IPS DF 6.9 (cell line): Measurements from ENCODE around the gene EWSR1.

Experiments
- DNase-seq: peaks from one replicate; pipeline ENCODE4 v3.0.0-alpha.2; 2013; ENCODE audit warnings: low read depth, low spot score
- H3K27ac ChIP-seq: one replicate; pipeline ENCODE4 v1.5.1; 2013; ENCODE audit warnings: low read length, control low read depth
- H3K27me3 ChIP-seq: 2 replicates; pipeline ENCODE4 v1.6.1; 2013; ENCODE audit warnings: mild to moderate bottlenecking, low read length; ENCODE audit not compliant: control insufficient read depth, insufficient read depth
- H3K36me3 ChIP-seq: 2 replicates; pipeline ENCODE4 v1.6.1; 2013; ENCODE audit warnings: low read length; ENCODE audit not compliant: control insufficient read depth, insufficient read depth
- H3K4me1 ChIP-seq: 2 replicates; pipeline ENCODE4 v1.6.1; 2013; ENCODE audit warnings: low read length; ENCODE audit not compliant: control insufficient read depth, insufficient read depth
- H3K4me3 ChIP-seq: 2 replicates; pipeline ENCODE4 v1.5.1; 2013; ENCODE audit warnings: mild to moderate bottlenecking, low read length
- H3K9me3 ChIP-seq: 2 replicates; pipeline ENCODE4 v1.6.1; 2013; ENCODE audit warnings: low read length, inconsistent platforms; ENCODE audit not compliant: control insufficient read depth, insufficient read depth
- WGBS: extraction: QIAGEN DNeasy Blood & Tissue Kit; methylation state at CpG from one replicate; pipeline ENCODE4 v1.1.7; 2013; ENCODE audit warnings: mixed read lengths, missing lambda C conversion rate; ENCODE audit not compliant: insufficient read length, insufficient coverage; 5-methylcytosine and 5-hydroxymethylcytosine counted together

The EWSR1 gene

GRCh38 chr22:29330753-29331152, 62.7 kb downstream of the EWSR1 start:
- Histone ChIP-seq H3K36me3 (peaks cover 18% of the 10 kb centered on the region), H3K27ac (no peak overlapping the region), H3K4me3 (no peak overlapping the region), H3K27me3 (no peaks in the 10 kb centered on the region), H3K4me1 (no peaks in the 10 kb centered on the region), H3K9me3 (no peaks in the 10 kb centered on the region)
- WGBS: no CpG with 5 or more reads among the region's 9 CpGs
- no peak for DNase-seq

GRCh38 chr22:29331213-29331612, 63.1 kb downstream of the EWSR1 start:
- H3K9me3 ChIP-seq: no peaks in the 10 kb centered on the region
- no CpG with 5 or more reads among the region's 8 CpGs for WGBS
- H3K27me3 ChIP-seq: no peaks in the 10 kb centered on the region
- no peak overlapping the region for H3K4me3 ChIP-seq
- no peak overlapping the region for H3K27ac ChIP-seq
- H3K4me1 ChIP-seq: no peaks in the 10 kb centered on the region
- no peak for DNase-seq
- H3K36me3 ChIP-seq: peaks cover 21% of the 10 kb centered on the region

- Histone ChIP-seq H3K27ac (no peak overlapping the region), H3K4me3 (no peak overlapping the region), H3K36me3 (peaks cover 22% of the 10 kb centered on the region), H3K9me3 (no peaks in the 10 kb centered on the region), H3K4me1 (no peaks in the 10 kb centered on the region), H3K27me3 (no peaks in the 10 kb centered on the region)
- no CpG with 5 or more reads among the region's 14 CpGs for whole genome bisulfite sequencing
- no peak for DNase-seq
These were observed 63.7 kb downstream of the EWSR1 start for GRCh38 chr22:29331658-29332300.

- no peaks in the 10 kb centered on the region for H3K27me3 ChIP-seq
- no CpG with 5 or more reads among the region's 8 CpGs for WGBS
- H3K4me3 ChIP-seq: no peak overlapping the region
- DNase-seq: no peak
- no peaks in the 10 kb centered on the region for H3K4me1 ChIP-seq
- peaks cover 20% of the 10 kb centered on the region for H3K36me3 ChIP-seq
- no peak overlapping the region for H3K27ac ChIP-seq
- no peaks in the 10 kb centered on the region for H3K9me3 ChIP-seq
These were observed 64.9 kb downstream of the EWSR1 start for GRCh38 chr22:29332886-29333496.

GRCh38 chr22:29334148-29334547, 66.1 kb downstream of the EWSR1 start:
- peaks cover 26% of the 10 kb centered on the region for H3K36me3 ChIP-seq
- H3K9me3 ChIP-seq: no peaks in the 10 kb centered on the region
- no peak overlapping the region for H3K27ac ChIP-seq
- DNase-seq: no peak
- H3K4me1 ChIP-seq: no peaks in the 10 kb centered on the region
- H3K4me3 ChIP-seq: no peak overlapping the region
- WGBS: no CpG with 5 or more reads among the region's 7 CpGs
- no peaks in the 10 kb centered on the region for H3K27me3 ChIP-seq

- no peak for DNase-seq
- H3K9me3 ChIP-seq: no peaks in the 10 kb centered on the region
- no peak overlapping the region for H3K4me3 ChIP-seq
- H3K4me1 ChIP-seq: no peaks in the 10 kb centered on the region
- H3K27me3 ChIP-seq: no peaks in the 10 kb centered on the region
- no CpG with 5 or more reads among the region's 12 CpGs for WGBS
- peaks cover 19% of the 10 kb centered on the region for H3K36me3 ChIP-seq
- H3K27ac ChIP-seq: no peak overlapping the region
These were observed 66.8 kb downstream of the EWSR1 start for GRCh38 chr22:29334696-29335344.

GRCh38 chr22:29335656-29336055, 67.6 kb downstream of the EWSR1 start:
- no peaks in the 10 kb centered on the region for H3K27me3 ChIP-seq
- H3K4me1 ChIP-seq: no peaks in the 10 kb centered on the region
- no peaks in the 10 kb centered on the region for H3K9me3 ChIP-seq
- H3K27ac ChIP-seq: no peak overlapping the region
- peaks cover 20% of the 10 kb centered on the region for H3K36me3 ChIP-seq
- no peak overlapping the region for H3K4me3 ChIP-seq
- no peak for DNase-seq
- no CpG with 5 or more reads among the region's 11 CpGs for WGBS

GRCh38 chr22:29336751-29337490, 68.9 kb downstream of the EWSR1 start:
- WGBS: no CpG with 5 or more reads among the region's 14 CpGs

GRCh38 chr22:29337631-29338284, 69.7 kb downstream of the EWSR1 start:
- Histone ChIP-seq H3K9me3 (no peaks in the 10 kb centered on the region), H3K27me3 (no peaks in the 10 kb centered on the region), H3K4me1 (no peaks in the 10 kb centered on the region), H3K36me3 (peaks cover 38% of the 10 kb centered on the region), H3K27ac (no peak overlapping the region), H3K4me3 (no peak overlapping the region)
- no peak for DNase-seq
- no CpG with 5 or more reads among the region's 12 CpGs for WGBS

More at GRCh38 chr22:29336751-29337490, 68.9 kb downstream of the EWSR1 start:
- H3K9me3 ChIP-seq: no peaks in the 10 kb centered on the region
- no peak for DNase-seq
- no peak overlapping the region for H3K4me3 ChIP-seq
- H3K27me3 ChIP-seq: no peaks in the 10 kb centered on the region
- no peak overlapping the region for H3K27ac ChIP-seq
- no peaks in the 10 kb centered on the region for H3K4me1 ChIP-seq
- peaks cover 29% of the 10 kb centered on the region for H3K36me3 ChIP-seq

- Histone ChIP-seq H3K27me3 (no peaks in the 10 kb centered on the region), H3K9me3 (no peaks in the 10 kb centered on the region), H3K4me1 (no peaks in the 10 kb centered on the region), H3K4me3 (no peak overlapping the region), H3K27ac (no peak overlapping the region), H3K36me3 (peaks cover 38% of the 10 kb centered on the region)
- no CpG with 5 or more reads among the region's 6 CpGs for WGBS
- DNase-seq: no peak
These were observed 70.3 kb downstream of the EWSR1 start for GRCh38 chr22:29338398-29338797.
